Peyer's patch (tissue), 4 donors: Measurements from ENCODE around the gene DLGAP1.

ENCODE experiments used
- CTCF ChIP-seq, 6 experiments: fragments of 450-650 bp in 4 of 6; fragments of 200-600 bp in 2 of 6; sonication (generic) in 1 of 6; IDR thresholded peaks; one replicate each; pipeline ENCODE4 v1.5.1; 2017 to 2019; ENCODE audit warnings: antibody characterized with exemption in 6 of 6, mild to moderate bottlenecking in 3 of 6, moderate library complexity in 1 of 6
- POLR2A ChIP-seq, 2 donors: fragments of 450-650 bp; IDR thresholded peaks; one replicate each; pipeline ENCODE4 v1.5.1; 2017; ENCODE audit warnings: antibody characterized with exemption in 2 of 2, mild to moderate bottlenecking in 2 of 2, moderate library complexity in 2 of 2

- TF ChIP-seq CTCF (IDR thresholded peaks at IDR 0.05), result no peak
- no peak for TF ChIP-seq POLR2A (IDR thresholded peaks at IDR 0.05)
Measured at GRCh38 chr18:4292696-4293095, 162.4 kb downstream of the DLGAP1 start.
